GM12801 (cell line): ENCODE measurements around the gene GNAT2.

Experiments used
- TF ChIP-seq, protein P1 (sequence below): IDR thresholded peaks from one replicate; pipeline ENCODE4 v1.5.1; 2011; ENCODE audit warnings: control low read depth; ENCODE audit not compliant: insufficient read length; ENCODE audit errors: extremely low read depth

GNAT2 gene

DNA sequence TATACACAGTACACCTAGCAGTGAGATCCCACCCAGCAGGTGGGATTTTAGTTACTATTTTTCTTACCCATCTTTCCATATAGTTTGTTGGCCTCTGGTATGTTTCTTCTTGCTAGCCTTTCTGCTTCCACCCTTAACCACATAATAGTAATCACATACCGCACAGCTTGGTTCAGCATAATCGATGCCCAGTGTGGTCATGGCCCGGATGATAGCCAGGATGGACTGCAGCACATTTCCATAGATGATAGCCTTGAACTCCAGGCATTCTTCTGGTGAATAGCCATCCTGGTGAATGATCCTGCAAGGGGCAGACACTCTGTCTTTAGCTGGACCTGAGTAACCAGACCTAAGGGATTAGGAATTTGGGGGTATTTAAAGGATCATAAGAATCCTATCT, 9.5 kb downstream of the GNAT2 start:
- TF ChIP-seq, protein P1, sequence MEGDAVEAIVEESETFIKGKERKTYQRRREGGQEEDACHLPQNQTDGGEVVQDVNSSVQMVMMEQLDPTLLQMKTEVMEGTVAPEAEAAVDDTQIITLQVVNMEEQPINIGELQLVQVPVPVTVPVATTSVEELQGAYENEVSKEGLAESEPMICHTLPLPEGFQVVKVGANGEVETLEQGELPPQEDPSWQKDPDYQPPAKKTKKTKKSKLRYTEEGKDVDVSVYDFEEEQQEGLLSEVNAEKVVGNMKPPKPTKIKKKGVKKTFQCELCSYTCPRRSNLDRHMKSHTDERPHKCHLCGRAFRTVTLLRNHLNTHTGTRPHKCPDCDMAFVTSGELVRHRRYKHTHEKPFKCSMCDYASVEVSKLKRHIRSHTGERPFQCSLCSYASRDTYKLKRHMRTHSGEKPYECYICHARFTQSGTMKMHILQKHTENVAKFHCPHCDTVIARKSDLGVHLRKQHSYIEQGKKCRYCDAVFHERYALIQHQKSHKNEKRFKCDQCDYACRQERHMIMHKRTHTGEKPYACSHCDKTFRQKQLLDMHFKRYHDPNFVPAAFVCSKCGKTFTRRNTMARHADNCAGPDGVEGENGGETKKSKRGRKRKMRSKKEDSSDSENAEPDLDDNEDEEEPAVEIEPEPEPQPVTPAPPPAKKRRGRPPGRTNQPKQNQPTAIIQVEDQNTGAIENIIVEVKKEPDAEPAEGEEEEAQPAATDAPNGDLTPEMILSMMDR, result no peak

DNA sequence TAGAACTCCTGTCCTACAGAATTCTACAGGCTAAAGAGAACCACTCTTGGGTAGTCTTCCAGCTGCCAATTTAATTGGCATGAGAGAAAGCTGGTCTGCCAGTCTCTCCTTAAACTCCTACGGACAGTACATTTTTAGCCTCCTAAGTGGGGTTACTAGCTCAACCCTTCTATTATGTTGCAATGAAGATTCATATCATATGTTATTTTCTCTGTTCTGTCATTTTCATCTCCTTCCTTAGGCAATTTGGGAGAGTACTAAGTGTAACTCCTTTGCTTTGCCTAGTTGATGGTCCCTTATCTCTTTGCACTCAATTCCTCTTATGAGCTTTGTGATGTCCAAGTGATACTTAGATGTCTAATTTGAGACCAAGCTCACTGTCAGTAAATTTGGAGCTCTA, 14.0 kb downstream of the GNAT2 start:
- TF ChIP-seq, protein P1, result no peak

DNA sequence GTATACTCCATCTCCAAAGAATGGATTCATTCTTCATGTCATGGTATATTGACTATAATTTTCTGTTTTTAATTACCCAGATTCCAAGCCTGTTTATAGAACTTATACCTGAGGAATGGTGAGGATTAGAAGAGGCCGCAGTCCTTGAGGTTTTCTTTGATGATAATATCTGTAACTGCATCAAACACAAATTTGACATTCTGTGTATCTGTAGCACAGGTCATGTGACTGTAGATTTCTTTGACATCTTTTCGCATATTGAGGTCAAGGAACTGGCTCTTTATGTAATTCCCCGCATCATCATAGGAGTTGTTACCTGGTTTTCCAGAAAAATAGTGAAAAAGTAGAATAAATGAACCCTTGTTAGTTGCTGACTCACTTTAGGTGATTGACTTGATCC, 16.2 kb downstream of the GNAT2 start:
- TF ChIP-seq, protein P1, result no peak

DNA sequence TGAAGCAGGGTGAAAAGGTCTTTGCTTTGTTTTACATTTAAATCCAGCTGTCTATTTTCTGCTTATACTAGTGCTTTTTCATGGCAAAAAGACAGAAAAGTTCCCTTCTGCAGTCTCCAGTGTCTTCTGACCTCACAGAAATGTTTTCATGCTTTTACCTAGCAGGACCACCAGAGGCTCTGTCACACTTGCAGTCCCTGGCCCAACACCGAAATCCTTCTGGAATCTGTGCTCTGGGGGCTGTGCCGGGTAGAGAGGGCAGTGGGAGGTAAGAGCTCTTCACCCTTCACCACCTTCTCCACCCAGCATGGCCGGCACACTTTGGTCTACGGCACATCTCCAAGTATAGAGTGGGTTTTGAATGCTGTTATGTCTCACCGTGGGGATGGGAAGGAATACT, 20.8 kb downstream of the GNAT2 start:
- TF ChIP-seq, protein P1, result no peak

DNA sequence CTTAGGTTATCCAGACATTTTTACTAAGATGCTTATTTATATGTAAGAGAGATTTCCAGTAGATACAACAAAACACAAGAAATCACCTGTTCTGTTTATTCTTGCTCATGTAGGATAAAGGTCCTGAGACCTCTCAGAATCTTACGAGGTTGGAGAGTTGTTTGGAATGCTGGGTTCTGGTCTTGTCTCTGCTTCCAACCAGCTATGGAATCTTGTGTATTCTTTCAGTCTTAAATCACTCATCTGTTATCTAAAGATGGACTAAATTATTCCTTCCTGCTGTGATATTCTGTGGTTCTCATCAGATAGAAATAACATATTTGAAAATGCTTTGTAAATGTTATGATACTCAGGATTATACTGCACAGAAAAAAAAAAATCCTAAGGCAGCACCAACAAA, 21.3 kb downstream of the GNAT2 start:
- TF ChIP-seq, protein P1, result no peak

DNA sequence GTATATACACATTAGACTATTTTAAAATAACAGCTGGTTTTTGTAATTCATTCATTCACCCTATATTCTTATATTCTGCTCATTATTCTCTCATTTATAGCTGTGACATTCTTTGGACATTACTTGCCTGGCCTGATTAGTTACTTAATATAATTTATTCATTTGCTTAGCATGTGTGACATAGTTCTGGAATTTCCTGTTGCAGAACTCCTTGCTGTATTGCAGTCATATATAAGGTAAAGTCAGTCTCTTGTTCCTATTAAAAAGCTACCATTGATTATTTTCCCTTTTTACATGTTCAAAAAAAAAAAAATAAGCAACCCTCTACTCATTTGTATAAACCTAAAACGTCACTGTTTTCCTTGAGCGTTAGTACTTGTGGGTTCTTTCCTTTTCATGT, 23.9 kb downstream of the GNAT2 start:
- TF ChIP-seq, protein P1, result no peak

DNA sequence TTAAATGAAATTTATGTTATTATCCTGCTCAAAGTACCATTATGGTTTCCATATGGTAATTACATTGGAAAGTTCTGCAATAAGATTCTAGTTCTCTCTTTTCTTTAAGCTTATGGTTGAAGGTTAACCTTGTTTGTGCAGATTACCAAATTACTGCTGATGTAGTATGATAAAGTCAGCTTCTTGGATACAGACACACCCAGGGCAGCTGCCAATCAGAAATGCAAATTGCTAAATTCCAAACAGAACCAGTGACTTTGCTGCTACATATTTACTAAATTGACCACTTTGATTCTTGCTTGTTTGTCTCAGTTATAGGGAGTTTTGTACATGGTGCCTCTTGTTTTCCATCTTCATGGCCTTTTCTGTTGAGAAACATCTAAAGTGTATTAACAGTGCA, 26.5 kb downstream of the GNAT2 start:
- TF ChIP-seq, protein P1, result no peak

DNA sequence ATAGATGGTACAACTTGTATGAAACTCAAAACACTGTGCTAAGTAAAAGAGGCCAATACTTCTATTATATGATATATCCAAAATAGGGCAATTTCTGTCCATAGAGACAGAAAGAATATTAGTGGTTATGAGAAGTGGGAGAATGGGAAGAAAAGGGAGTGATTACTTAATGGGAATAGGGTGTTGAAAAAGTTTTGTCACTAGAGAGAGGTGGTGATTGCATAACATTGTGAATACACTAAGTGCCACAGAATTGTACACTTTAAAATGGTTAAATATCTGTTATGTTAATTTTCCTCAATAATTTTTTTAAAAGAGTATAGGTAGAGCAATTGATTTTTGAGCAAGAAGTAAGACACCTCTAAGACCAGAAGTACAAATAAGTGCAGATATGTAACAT, 29.7 kb downstream of the GNAT2 start:
- TF ChIP-seq, protein P1, result no peak
